Measurements from ENCODE around the gene RNF141. TPM values are rescaled to one million over a fixed set of nuclear protein-coding genes. Genes with fewer than 3 reads are reported as not detected.

RNF141 gene
- total and polyA plus RNA-seq, 2 donors: 20.0 to 20.4 TPM

GRCh38 chr11:10477690-10478046 is 63.3 kb downstream of the RNF141 start:
- Histone ChIP-seq H3K4me3 (ENCODE audit: low read length in 2 of 2) (no peak overlapping the region), H3K9me3 (ENCODE audit: control insufficient read depth in 2 of 2, insufficient read depth in 1 of 2, low read length in 1 of 2) (no peaks in the 10 kb centered on the region), H3K36me3 (ENCODE audit: control insufficient read depth in 2 of 2, insufficient read depth in 2 of 2, low read length in 1 of 2) (peaks cover 41 to 49% of the 10 kb centered on the region in 2 donors), H3K27ac (ENCODE audit: low read depth in 1 of 2, low read length in 1 of 2) (no peak overlapping the region), H3K4me1 (ENCODE audit: control insufficient read depth in 2 of 2, insufficient read depth in 2 of 2, low read length in 2 of 2) (peaks cover 0 to 3% of the 10 kb centered on the region in 2 donors), H3K27me3 (ENCODE audit: control insufficient read depth in 2 of 2, insufficient read depth in 1 of 2, low read length in 1 of 2) (no peaks in the 10 kb centered on the region)
- whole genome bisulfite sequencing: 99% methylated on average over 8 of the region's 8 CpGs
- no peak for DNase-seq (ENCODE audit: low read depth in 6 of 9, low spot score in 9 of 9)

GRCh38 chr11:10476927-10477689 is 63.9 kb downstream of the RNF141 start:
- Histone ChIP-seq H3K4me3 (ENCODE audit: low read length in 2 of 2) (no peak overlapping the region), H3K36me3 (ENCODE audit: control insufficient read depth in 2 of 2, insufficient read depth in 2 of 2, low read length in 1 of 2) (peaks cover 35 to 47% of the 10 kb centered on the region in 2 donors), H3K4me1 (ENCODE audit: control insufficient read depth in 2 of 2, insufficient read depth in 2 of 2, low read length in 2 of 2) (peaks cover 0 to 3% of the 10 kb centered on the region in 2 donors), H3K9me3 (ENCODE audit: control insufficient read depth in 2 of 2, insufficient read depth in 1 of 2, low read length in 1 of 2) (no peaks in the 10 kb centered on the region), H3K27me3 (ENCODE audit: control insufficient read depth in 2 of 2, insufficient read depth in 1 of 2, low read length in 1 of 2) (no peaks in the 10 kb centered on the region), H3K27ac (ENCODE audit: low read depth in 1 of 2, low read length in 1 of 2) (no peak overlapping the region)
- 72% methylated on average over 5 of the region's 5 CpGs for WGBS
- no peak for DNase-seq (ENCODE audit: low read depth in 6 of 9, low spot score in 9 of 9)

GRCh38 chr11:10476342-10476741 is 64.6 kb downstream of the RNF141 start:
- DNase-seq (ENCODE audit: low read depth in 6 of 9, low spot score in 9 of 9): no peak
- H3K4me3 ChIP-seq (ENCODE audit: low read length in 2 of 2): no peak overlapping the region
- 98% methylated on average over 1 of the region's 1 CpG for WGBS
- peaks cover 0 to 3% of the 10 kb centered on the region in 2 donors for H3K4me1 ChIP-seq (ENCODE audit: control insufficient read depth in 2 of 2, insufficient read depth in 2 of 2, low read length in 2 of 2)
- no peaks in the 10 kb centered on the region for H3K9me3 ChIP-seq (ENCODE audit: control insufficient read depth in 2 of 2, insufficient read depth in 1 of 2, low read length in 1 of 2)
- no peaks in the 10 kb centered on the region for H3K27me3 ChIP-seq (ENCODE audit: control insufficient read depth in 2 of 2, insufficient read depth in 1 of 2, low read length in 1 of 2)
- no peak overlapping the region for H3K27ac ChIP-seq (ENCODE audit: low read depth in 1 of 2, low read length in 1 of 2)
- peaks cover 30 to 40% of the 10 kb centered on the region in 2 donors for H3K36me3 ChIP-seq (ENCODE audit: control insufficient read depth in 2 of 2, insufficient read depth in 2 of 2, low read length in 1 of 2)

- H3K4me1 ChIP-seq (ENCODE audit: control insufficient read depth in 2 of 2, insufficient read depth in 2 of 2, low read length in 2 of 2): peaks cover 0 to 3% of the 10 kb centered on the region in 2 donors
- DNase-seq (ENCODE audit: low read depth in 6 of 9, low spot score in 9 of 9): no peak
- no peak overlapping the region for H3K4me3 ChIP-seq (ENCODE audit: low read length in 2 of 2)
- peaks cover 18 to 28% of the 10 kb centered on the region in 2 donors for H3K36me3 ChIP-seq (ENCODE audit: control insufficient read depth in 2 of 2, insufficient read depth in 2 of 2, low read length in 1 of 2)
- H3K9me3 ChIP-seq (ENCODE audit: control insufficient read depth in 2 of 2, insufficient read depth in 1 of 2, low read length in 1 of 2): no peaks in the 10 kb centered on the region
- 96% methylated on average over 2 of the region's 2 CpGs for WGBS
- no peak overlapping the region for H3K27ac ChIP-seq (ENCODE audit: low read depth in 1 of 2, low read length in 1 of 2)
- no peaks in the 10 kb centered on the region for H3K27me3 ChIP-seq (ENCODE audit: control insufficient read depth in 2 of 2, insufficient read depth in 1 of 2, low read length in 1 of 2)
Measured at GRCh38 chr11:10474551-10474950, 66.4 kb downstream of the RNF141 start.

- H3K27me3 ChIP-seq (ENCODE audit: control insufficient read depth in 2 of 2, insufficient read depth in 1 of 2, low read length in 1 of 2): no peaks in the 10 kb centered on the region
- H3K4me1 ChIP-seq (ENCODE audit: control insufficient read depth in 2 of 2, insufficient read depth in 2 of 2, low read length in 2 of 2): peaks cover 0 to 3% of the 10 kb centered on the region in 2 donors
Measured at GRCh38 chr11:10473371-10473770, 67.6 kb downstream of the RNF141 start.

GRCh38 chr11:10462746-10463300 is 78.2 kb downstream of the RNF141 start:
- no peaks in the 10 kb centered on the region for H3K27me3 ChIP-seq (ENCODE audit: control insufficient read depth in 2 of 2, insufficient read depth in 1 of 2, low read length in 1 of 2)
- H3K4me3 ChIP-seq (ENCODE audit: low read length in 2 of 2): no peak overlapping the region
- H3K4me1 ChIP-seq (ENCODE audit: control insufficient read depth in 2 of 2, insufficient read depth in 2 of 2, low read length in 2 of 2): peaks cover 18 to 35% of the 10 kb centered on the region in 2 donors
- H3K27ac ChIP-seq (ENCODE audit: low read depth in 1 of 2, low read length in 1 of 2): no peak overlapping the region
- peaks cover 43 to 49% of the 10 kb centered on the region in 2 donors for H3K36me3 ChIP-seq (ENCODE audit: control insufficient read depth in 2 of 2, insufficient read depth in 2 of 2, low read length in 1 of 2)
- WGBS: 99% methylated on average over 5 of the region's 5 CpGs
- H3K9me3 ChIP-seq (ENCODE audit: control insufficient read depth in 2 of 2, insufficient read depth in 1 of 2, low read length in 1 of 2): no peaks in the 10 kb centered on the region
- no peak for DNase-seq (ENCODE audit: low read depth in 6 of 9, low spot score in 9 of 9)

More at GRCh38 chr11:10473371-10473770, 67.6 kb downstream of the RNF141 start:
- 97% methylated on average over 4 of the region's 4 CpGs for WGBS
- H3K27ac ChIP-seq (ENCODE audit: low read depth in 1 of 2, low read length in 1 of 2): no peak overlapping the region
- no peaks in the 10 kb centered on the region for H3K9me3 ChIP-seq (ENCODE audit: control insufficient read depth in 2 of 2, insufficient read depth in 1 of 2, low read length in 1 of 2)
- DNase-seq (ENCODE audit: low read depth in 6 of 9, low spot score in 9 of 9): no peak
- peaks cover 13 to 24% of the 10 kb centered on the region in 2 donors for H3K36me3 ChIP-seq (ENCODE audit: control insufficient read depth in 2 of 2, insufficient read depth in 2 of 2, low read length in 1 of 2)
- H3K4me3 ChIP-seq (ENCODE audit: low read length in 2 of 2): no peak overlapping the region

Other genes with a start within 250 kb of the RNF141 start
- gene SBF2, start 247.0 kb downstream of the RNF141 start, total RNA-seq: 10.2 TPM
- 8.1 TPM for gene SBF2, start 247.0 kb downstream of the RNF141 start, polyA plus RNA-seq
- gene ADM, start 236.1 kb downstream of the RNF141 start, total RNA-seq: 4.7 TPM
- gene ADM, start 236.1 kb downstream of the RNF141 start, polyA plus RNA-seq: 37.4 TPM
- 13.1 TPM for gene AMPD3, start 85.9 kb downstream of the RNF141 start, total RNA-seq
- gene AMPD3, start 85.9 kb downstream of the RNF141 start, polyA plus RNA-seq: 13.6 TPM
- 4.1 TPM for gene LYVE1, start 27.5 kb upstream of the RNF141 start, total RNA-seq
- gene LYVE1, start 27.5 kb upstream of the RNF141 start, polyA plus RNA-seq: 16.1 TPM
- 1.7 TPM for gene IRAG1, start 152.6 kb upstream of the RNF141 start, total RNA-seq
- 3.1 TPM for gene IRAG1, start 152.6 kb upstream of the RNF141 start, polyA plus RNA-seq
- 29.6 TPM for gene CTR9, start 210.1 kb upstream of the RNF141 start, total RNA-seq
- gene CTR9, start 210.1 kb upstream of the RNF141 start, polyA plus RNA-seq: 27.4 TPM